T-helper 17 cell (primary cell): Measurements from ENCODE around the gene CHAC1. TPM values are rescaled to one million over a fixed set of nuclear protein-coding genes. Genes with fewer than 3 reads are reported as not detected.

Experiments
- ATAC-seq: fragments of 150-1000 bp; cut with Tn5 transposase; 2 replicates; pipeline ENCODE4 v1.10.0; 2021; ENCODE audit warnings: mild to moderate bottlenecking, moderate library complexity
- DNase-seq, 3 donors: peaks; one replicate each; pipeline versions ENCODE4 v3.0.0 to v3.0.0-alpha.2; 2020 to 2021
- H3K9me3 ChIP-seq: one replicate; pipeline ENCODE4 v1.7.0; 2013; ENCODE audit warnings: low read length, mild to moderate bottlenecking; ENCODE audit not compliant: control insufficient read depth, poor library complexity, severe bottlenecking
- H3K27ac Mint-ChIP-seq: one replicate; pipeline ENCODE4 v1.8.0; 2022; ENCODE audit warnings: mild to moderate bottlenecking, moderate library complexity, mixed read lengths
- H3K27me3 Mint-ChIP-seq: one replicate; pipeline ENCODE4 v1.8.0; 2022; ENCODE audit warnings: mixed read lengths
- H3K36me3 Mint-ChIP-seq: one replicate; pipeline ENCODE4 v1.8.0; 2022; ENCODE audit warnings: low read depth, mixed read lengths
- H3K4me1 Mint-ChIP-seq: one replicate; pipeline ENCODE4 v1.8.0; 2022; ENCODE audit warnings: mild to moderate bottlenecking, mixed read lengths
- H3K4me3 Mint-ChIP-seq: one replicate; pipeline ENCODE4 v1.8.0; 2022; ENCODE audit warnings: mild to moderate bottlenecking, moderate library complexity, mixed read lengths
- total RNA-seq, 4 donors: library from RNA in 2 of 4; stranded (reverse) in 2 of 4; gene quantifications; one replicate each; pipeline ENCODE4 v1.2.3 and lab custom pipeline; 2022 to 2026

The CHAC1 gene
- total RNA-seq, 2 donors from 2014 or later, result 0.35 to 0.70 TPM

DNA sequence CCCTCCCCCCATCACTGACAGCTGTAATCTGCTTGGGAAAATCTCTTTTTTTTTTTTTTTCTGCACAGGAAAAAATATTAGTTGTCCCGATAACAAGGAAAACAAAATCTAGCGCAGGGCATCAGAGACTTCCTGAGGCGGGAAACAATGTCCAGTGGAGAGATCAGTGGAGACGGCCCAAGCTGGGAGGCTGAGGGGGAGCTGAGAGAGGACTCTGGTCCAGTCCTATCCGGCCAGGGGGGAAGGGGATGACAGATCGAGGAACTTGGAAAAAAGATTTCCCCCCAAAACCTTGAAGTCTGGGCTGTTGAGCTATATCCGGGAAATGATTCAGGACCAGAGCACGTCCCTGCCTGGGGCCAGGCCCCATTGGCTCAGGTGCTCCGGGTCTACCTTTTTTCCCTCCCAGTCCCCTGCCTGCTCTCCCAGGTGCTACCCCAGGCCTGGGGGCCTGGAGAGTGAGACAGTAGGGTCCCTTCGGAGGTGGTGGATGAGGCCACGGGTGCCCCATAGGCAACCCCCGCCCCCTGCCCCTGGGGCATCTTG, 38.1 kb upstream of the CHAC1 start:
- DNase-seq (no peak), ATAC-seq (no peak)
- Mint-ChIP-seq H3K36me3 (no peaks in the 10 kb centered on the region), H3K4me3 (no peak overlapping the region), H3K27me3 (peaks cover 4% of the 10 kb centered on the region), H3K4me1 (peaks cover 3% of the 10 kb centered on the region), H3K27ac (no peak overlapping the region)
- no peaks in the 10 kb centered on the region for H3K9me3 ChIP-seq

DNA sequence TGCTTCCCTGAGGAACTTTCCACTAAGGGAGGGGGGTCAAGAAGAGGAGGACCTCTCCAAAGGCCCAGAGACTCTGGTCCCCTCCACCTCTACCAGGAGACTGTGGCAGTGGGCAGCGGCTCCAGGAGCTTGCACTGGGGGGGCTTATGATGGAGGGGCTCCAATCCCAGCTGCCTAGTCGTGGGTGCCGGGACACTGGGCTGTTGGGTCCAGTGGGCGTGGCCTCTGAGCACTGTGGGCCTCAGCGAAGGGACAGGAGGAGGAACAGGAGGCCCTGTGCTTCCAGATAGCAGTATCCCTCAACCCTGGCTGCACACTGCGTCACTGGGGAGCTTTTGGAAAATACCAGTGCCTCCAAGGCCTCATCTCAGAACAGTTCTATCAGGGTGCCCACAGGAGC, 37.6 kb upstream of the CHAC1 start:
- DNase-seq (no peak), ATAC-seq (no peak)
- Mint-ChIP-seq H3K4me3 (no peak overlapping the region), H3K27ac (no peak overlapping the region), H3K4me1 (peaks cover 3% of the 10 kb centered on the region), H3K27me3 (peaks cover 4% of the 10 kb centered on the region), H3K36me3 (no peaks in the 10 kb centered on the region)
- H3K9me3 ChIP-seq, result no peaks in the 10 kb centered on the region

DNA sequence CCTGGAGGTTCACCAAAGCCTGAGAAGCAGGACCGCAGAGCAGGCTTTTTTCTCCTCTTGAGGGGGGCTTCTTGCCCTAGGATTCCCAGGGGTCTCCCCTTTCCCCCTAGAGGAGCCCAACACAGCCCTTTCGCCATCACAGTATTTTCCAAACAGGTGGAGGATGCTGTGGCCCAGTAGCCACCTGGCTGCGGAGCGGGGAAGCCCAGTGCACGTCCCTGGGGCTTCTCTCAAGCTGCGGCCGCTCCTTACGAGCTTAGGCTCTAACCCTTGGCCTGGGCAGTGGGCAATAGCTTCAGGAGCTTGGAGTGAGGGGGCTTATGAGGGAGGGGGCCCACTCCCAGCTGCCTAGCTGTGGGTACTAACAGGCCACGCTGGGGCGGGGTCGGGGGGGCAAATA, 35.7 kb upstream of the CHAC1 start:
- Mint-ChIP-seq H3K27me3 (peaks cover 4% of the 10 kb centered on the region), H3K4me1 (no peaks in the 10 kb centered on the region), H3K4me3 (no peak overlapping the region), H3K36me3 (no peaks in the 10 kb centered on the region), H3K27ac (no peak overlapping the region)
- DNase-seq (no peak), ATAC-seq (no peak)
- no peaks in the 10 kb centered on the region for H3K9me3 ChIP-seq

DNA sequence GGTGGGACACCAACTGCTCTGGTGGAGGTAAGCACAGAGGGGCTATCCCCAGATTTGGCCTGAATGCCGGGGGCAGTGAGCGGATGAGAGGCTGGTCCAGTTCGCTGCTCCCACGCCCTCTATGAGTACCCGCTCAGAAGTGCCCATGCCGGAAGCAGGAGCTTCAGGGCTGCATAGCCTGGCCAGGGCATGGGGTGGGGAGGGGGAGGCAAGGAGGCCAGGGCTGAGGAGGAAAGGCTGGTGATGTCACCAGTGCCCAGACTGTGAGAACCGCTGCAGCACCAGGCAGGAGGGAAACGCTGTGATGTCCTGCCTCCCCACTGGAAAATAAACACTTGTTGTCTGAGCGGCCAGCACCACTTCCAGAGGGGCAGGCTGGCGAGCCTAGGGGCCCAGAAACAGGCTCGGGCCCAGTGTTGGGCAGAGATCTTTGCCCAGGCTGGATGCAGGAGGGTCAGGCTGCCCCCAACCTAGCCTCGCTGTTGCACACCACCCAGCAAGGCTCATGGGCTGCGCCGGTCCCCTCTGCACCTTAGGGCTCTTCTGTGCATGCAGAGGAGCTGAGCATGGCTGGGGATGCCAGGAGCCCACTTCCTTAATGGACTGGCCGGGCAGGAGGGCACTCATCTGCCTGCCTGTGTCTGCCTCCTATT, 35.0 kb upstream of the CHAC1 start:
- peaks cover 4% of the 10 kb centered on the region for H3K27me3 Mint-ChIP-seq
- H3K9me3 ChIP-seq, result no peaks in the 10 kb centered on the region
- H3K4me3 Mint-ChIP-seq, result no peak overlapping the region
- no peak overlapping the region for H3K27ac Mint-ChIP-seq
- no peaks in the 10 kb centered on the region for H3K4me1 Mint-ChIP-seq
- ATAC-seq, result no peak
- H3K36me3 Mint-ChIP-seq, result no peaks in the 10 kb centered on the region
- no peak for DNase-seq

DNA sequence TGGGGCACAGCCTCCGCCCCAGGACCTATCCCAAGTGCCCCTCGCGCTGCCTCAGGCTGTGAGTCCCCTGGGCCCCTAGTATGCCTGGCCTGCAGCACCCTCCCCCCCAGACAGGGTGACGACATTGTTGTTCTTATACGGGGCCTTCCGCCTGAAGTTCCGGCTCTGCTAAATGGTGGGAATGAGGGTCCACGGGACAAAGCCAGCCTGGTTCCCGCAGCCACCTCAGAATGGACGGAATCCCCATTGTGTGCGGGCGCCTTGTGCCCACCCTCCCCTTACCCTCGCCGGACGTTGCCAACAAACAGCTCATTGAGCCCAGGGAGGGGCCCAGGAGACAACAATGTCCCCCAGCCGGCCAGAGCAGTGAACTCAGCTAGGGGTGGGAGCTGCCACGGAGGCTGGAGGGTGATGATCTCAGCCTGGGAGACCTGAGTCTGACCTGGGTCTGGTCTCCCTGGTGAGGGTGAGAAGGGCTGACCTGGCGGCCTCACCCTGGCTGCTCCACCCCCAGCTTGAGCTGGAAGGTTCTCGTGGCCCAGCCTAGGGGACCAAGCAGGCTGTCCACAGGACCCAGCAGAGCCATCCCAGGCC, 34.4 kb upstream of the CHAC1 start:
- no peak for ATAC-seq
- Mint-ChIP-seq H3K27me3 (peaks cover 4% of the 10 kb centered on the region), H3K36me3 (no peaks in the 10 kb centered on the region), H3K4me3 (no peak overlapping the region), H3K27ac (no peak overlapping the region), H3K4me1 (no peaks in the 10 kb centered on the region)
- no peaks in the 10 kb centered on the region for H3K9me3 ChIP-seq
- no peak for DNase-seq

DNA sequence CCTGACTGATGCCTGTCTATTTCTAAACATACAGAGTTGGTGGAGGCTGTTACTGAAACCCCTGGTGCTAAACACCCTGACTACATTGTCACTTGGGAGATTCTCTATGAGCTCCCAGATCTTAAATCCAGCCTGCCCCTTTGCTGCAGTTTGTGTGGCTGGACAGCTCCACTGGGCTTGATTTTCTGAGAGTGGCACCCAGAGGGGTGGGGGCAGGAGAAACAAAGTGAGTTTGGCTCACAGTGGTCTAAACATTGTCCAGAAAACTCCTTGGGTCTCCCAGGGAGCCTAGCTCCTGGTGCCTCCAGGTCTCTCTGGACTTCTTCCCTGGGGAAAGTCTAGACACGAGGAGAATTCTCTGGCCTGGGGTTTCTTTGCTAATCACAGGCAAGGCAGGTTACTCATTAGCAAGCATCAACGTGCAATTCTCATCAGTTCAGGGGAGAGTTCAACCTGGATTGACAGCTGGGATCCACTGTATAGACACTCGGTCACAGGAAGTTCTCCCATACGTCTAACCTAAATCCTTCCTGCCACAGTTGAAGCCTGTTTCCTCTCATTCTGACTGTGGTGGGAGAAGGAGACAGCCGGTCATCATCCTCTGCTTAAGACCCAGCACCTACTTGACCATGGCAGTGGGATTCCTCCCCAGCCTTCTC, 31.2 kb upstream of the CHAC1 start:
- no peak overlapping the region for H3K27ac Mint-ChIP-seq
- H3K27me3 Mint-ChIP-seq, result peaks cover 18% of the 10 kb centered on the region
- DNase-seq (no peak), ATAC-seq (no peak)
- no peaks in the 10 kb centered on the region for H3K36me3 Mint-ChIP-seq
- no peaks in the 10 kb centered on the region for H3K9me3 ChIP-seq
- H3K4me1 Mint-ChIP-seq, result peaks cover 8% of the 10 kb centered on the region
- no peak overlapping the region for H3K4me3 Mint-ChIP-seq

DNA sequence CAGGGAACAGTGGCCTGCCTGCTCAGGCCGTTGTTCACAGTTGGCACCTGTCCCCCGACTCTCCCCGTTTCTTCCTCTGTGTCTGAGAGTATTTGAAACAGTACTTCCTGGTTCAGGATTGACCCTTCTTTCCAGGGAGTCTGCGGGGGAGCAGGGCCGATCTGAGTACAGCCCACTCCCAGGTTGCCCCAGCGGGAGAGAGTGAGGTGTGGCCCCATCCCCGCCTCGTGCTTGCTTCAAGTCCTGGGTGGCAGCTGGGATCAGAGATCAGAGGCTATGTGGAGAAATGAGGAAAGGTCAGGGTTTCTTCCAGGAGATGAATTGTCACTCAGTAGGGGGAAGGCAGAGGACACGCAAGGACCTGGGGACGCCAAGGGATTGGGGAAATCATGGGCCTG, 30.7 kb upstream of the CHAC1 start:
- no peak for ATAC-seq
- Mint-ChIP-seq H3K27me3 (peaks cover 22% of the 10 kb centered on the region), H3K4me3 (no peak overlapping the region), H3K36me3 (no peaks in the 10 kb centered on the region), H3K27ac (no peak overlapping the region), H3K4me1 (peaks cover 11% of the 10 kb centered on the region)
- H3K9me3 ChIP-seq, result no peaks in the 10 kb centered on the region
- DNase-seq, result no peak

DNA sequence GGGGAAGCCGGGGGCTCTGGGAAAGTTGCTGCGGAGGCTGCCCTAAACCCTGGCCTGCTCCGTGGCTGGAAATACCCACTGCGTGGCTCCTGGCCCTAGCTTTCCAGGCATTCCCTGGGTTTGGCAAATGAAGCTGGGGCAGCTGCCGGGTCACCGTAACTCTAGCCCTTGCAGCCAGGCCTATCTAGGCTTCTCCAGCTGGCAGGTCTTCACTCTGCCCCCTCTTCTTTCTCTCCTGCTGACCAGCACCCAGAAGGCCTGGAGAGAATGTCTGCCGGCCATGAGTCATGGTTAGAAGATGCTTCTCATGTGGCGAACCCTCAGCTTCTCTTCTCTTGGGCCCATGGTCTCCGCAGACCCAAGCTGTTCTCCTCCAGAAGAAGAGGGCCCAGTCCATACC, 29.7 kb upstream of the CHAC1 start:
- Mint-ChIP-seq H3K27ac (no peak overlapping the region), H3K4me1 (peaks cover 12% of the 10 kb centered on the region), H3K27me3 (peaks cover 22% of the 10 kb centered on the region), H3K4me3 (no peak overlapping the region), H3K36me3 (no peaks in the 10 kb centered on the region)
- no peak for DNase-seq
- ATAC-seq, result no peak
- H3K9me3 ChIP-seq, result no peaks in the 10 kb centered on the region

DNA sequence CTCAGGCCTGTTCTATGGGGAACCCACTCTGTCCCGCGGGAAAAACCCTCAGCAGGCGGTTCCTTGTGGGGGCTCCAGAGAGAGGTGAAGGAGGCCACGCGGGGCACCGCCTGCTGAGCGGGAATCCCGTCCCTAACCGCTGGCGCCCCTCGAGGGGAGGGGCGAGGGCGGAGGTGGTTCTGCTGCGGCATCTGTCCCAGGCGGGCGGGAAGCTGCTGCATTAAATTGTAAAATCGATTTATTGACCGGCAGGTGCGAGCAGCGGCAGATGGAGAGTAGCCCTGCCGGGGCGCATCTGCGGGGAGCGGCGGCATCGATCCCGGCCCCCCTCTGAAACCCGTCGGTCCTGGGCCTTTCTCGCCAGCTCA, 27.8 kb upstream of the CHAC1 start:
- no peak for ATAC-seq
- H3K9me3 ChIP-seq, result no peaks in the 10 kb centered on the region
- H3K27me3 Mint-ChIP-seq, result peaks cover 35% of the 10 kb centered on the region
- DNase-seq, result no peak
- H3K4me1 Mint-ChIP-seq, result peaks cover 25% of the 10 kb centered on the region
- no peak overlapping the region for H3K27ac Mint-ChIP-seq
- peak overlapping the region; percentile 69 for H3K4me3 Mint-ChIP-seq
- peaks cover 4% of the 10 kb centered on the region for H3K36me3 Mint-ChIP-seq

DNA sequence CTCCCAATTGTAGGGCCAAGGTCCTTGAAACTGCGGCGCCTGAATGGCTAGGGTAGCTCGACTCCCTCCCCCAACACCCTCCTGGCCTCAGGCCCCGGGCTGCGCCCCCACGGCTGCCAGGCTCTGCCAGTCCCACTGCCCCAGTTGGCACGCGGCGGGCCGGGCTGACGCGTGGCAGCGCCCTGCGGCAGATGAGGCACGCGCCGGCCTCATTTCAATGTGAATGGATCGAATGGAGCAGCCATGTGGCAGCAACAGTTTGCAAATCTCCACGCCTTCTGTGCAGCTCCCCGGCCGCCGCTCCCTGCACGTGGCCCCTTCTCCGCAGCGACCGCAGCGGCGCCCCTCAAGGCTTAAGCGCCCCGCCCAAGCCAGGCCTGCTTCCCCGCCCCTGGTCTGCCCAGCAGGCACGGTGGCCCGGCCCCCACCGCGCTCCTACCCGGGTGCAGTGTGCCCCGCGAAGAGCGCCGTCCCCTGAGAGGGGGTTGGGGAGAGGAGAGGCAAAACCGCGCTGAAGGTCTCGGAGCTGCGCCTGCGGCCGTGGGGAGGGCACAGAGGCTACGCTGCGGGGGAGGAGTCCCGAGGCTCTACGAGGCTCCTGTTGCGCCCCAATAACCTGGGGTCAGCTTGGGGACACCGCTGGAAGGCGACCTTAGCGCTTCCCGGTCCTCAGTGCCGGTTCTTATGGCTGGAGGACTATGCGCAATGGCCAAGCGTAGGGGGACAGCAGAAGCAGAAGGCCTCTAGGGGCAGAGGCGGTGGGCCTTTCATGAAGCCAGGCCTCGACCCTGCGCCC, 27.2 kb upstream of the CHAC1 start:
- peaks cover 31% of the 10 kb centered on the region for H3K4me1 Mint-ChIP-seq
- no peak for DNase-seq
- peak; percentile 29 for ATAC-seq
- H3K27ac Mint-ChIP-seq, result no peak overlapping the region
- peaks cover 40% of the 10 kb centered on the region for H3K27me3 Mint-ChIP-seq
- H3K4me3 Mint-ChIP-seq, result peak overlapping the region; percentile 88
- no peaks in the 10 kb centered on the region for H3K9me3 ChIP-seq
- peaks cover 5% of the 10 kb centered on the region for H3K36me3 Mint-ChIP-seq

DNA sequence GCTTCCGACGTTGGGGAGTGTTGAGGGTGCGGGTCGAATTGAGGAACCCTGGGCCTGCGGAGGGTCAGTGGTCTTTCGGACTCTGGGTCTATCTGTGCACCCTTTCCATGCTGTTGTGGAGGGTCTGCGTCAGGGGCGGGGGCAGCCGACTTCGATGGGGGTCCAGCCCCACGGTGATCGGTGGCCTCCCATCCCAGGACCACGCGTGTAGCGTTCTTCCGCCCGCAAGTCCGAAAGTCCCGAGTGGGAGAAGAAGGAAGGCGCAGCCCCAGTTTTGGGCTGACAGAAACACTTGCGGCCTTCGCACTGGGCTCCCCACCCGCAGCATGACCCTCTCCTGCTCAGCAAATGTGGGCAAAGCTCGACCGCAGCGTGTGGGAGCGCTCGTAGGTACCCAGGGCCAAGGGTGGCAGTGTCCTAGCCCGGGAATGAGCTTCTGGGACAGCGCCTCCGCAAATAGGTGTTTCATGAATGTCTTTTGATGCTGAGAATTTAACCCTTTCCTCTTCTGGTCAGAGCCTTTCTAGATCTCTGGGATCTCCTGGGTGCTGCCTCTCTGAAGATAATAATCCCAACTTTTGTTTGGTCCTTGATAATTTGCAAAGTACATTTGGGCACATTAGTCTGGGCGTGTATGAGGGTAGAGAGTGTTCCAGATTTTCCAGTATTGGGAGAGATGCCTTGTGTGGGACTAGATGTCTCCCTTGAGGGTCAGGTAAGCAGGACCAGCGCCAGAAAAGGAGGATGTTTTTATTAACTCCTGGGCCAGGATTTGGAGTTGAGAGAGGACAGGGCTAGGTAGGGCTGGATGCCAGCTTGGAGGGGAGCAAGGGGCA, 26.4 kb upstream of the CHAC1 start:
- ATAC-seq (no peak), DNase-seq (no peak)
- peaks cover 49% of the 10 kb centered on the region for H3K27me3 Mint-ChIP-seq
- H3K27ac Mint-ChIP-seq, result no peak overlapping the region
- peak overlapping the region; percentile 88 for H3K4me3 Mint-ChIP-seq
- H3K9me3 ChIP-seq, result no peaks in the 10 kb centered on the region
- peaks cover 32% of the 10 kb centered on the region for H3K4me1 Mint-ChIP-seq
- H3K36me3 Mint-ChIP-seq, result peaks cover 5% of the 10 kb centered on the region

DNA sequence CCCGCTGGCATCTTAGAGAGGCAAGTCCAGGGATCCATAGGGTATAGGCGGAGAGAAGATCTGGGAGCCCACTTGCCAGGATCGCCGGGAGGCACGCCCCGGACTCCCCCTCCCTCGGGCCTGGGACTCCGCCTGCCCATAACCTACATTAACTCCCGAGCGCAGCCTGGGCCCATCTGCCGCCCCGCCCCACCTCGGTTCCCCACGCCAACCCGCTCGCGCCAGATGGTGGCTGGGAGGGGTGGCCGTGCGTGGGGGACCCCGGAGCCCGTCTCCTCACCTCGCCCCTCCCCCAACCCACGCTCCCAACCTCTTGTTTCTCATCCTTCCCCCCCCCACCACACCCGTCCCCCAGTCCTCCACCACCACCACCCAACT, 25.8 kb upstream of the CHAC1 start:
- Mint-ChIP-seq H3K4me3 (peak overlapping the region; percentile 88), H3K27ac (no peak overlapping the region), H3K27me3 (peaks cover 55% of the 10 kb centered on the region), H3K4me1 (peaks cover 32% of the 10 kb centered on the region), H3K36me3 (peaks cover 5% of the 10 kb centered on the region)
- DNase-seq, result no peak
- H3K9me3 ChIP-seq, result no peaks in the 10 kb centered on the region
- ATAC-seq, result no peak
